ENCODE results near the gene METTL5.
A peak's percentile ranks its signal among the peaks of the same experiment; 100 is the strongest.
"Not testable (repeated sequence)": the region's sequence is repeated elsewhere in the genome, so short reads cannot be mapped to it uniquely, and the experiment has no call there.

Gene METTL5

GRCh38 chr2:169828141-169828811 is 3.6 kb upstream of the METTL5 start:
- DNase-seq = no peak

- peak; percentile 82 for DNase-seq
Measured at GRCh38 chr2:169827272-169828140, 2.8 kb upstream of the METTL5 start, which contains the start of gene UBR3. Gene UBR3, plus strand, starts transcription at chr2:169827454. Its CDS starts 54 bp downstream, at chr2:169827508.

GRCh38 chr2:169823996-169824372 is 721 bp downstream of the METTL5 start:
- no peak for DNase-seq

GRCh38 chr2:169822785-169823392 is 1.8 kb downstream of the METTL5 start:
- DNase-seq = no peak

- DNase-seq = no peak
Measured at GRCh38 chr2:169822036-169822435, 2.7 kb downstream of the METTL5 start.

- DNase-seq = not testable (repeated sequence)
Measured at GRCh38 chr2:169820101-169820500, 4.6 kb downstream of the METTL5 start.

GRCh38 chr2:169819106-169819505 is 5.6 kb downstream of the METTL5 start:
- no peak for DNase-seq

- DNase-seq = no peak
Measured at GRCh38 chr2:169818241-169818640, 6.5 kb downstream of the METTL5 start.

- not testable (repeated sequence) for DNase-seq
Measured at GRCh38 chr2:169817369-169817768, 7.3 kb downstream of the METTL5 start.

GRCh38 chr2:169816961-169817360 is 7.7 kb downstream of the METTL5 start:
- DNase-seq = not testable (repeated sequence)

GRCh38 chr2:169815849-169816248 is 8.9 kb downstream of the METTL5 start:
- no peak for DNase-seq

GRCh38 chr2:169808221-169808620 is 16.5 kb downstream of the METTL5 start:
- DNase-seq = no peak

GRCh38 chr2:169806586-169806985 is 18.1 kb downstream of the METTL5 start:
- DNase-seq = no peak

- no peak for DNase-seq
Measured at GRCh38 chr2:169803480-169803879, 21.2 kb downstream of the METTL5 start.

GRCh38 chr2:169798718-169799592 is 25.8 kb downstream of the METTL5 start, which contains the start of gene SSB:
Gene SSB, plus strand, starts transcription at chr2:169798871. Its CDS starts 2,090 bp downstream, at chr2:169800961.
- peak; percentile 89 for DNase-seq

GRCh38 chr2:169798397-169798717 is 26.3 kb downstream of the METTL5 start:
- DNase-seq = no peak

- no peak for DNase-seq
Measured at GRCh38 chr2:169797601-169798000, 27.1 kb downstream of the METTL5 start.

- DNase-seq = no peak
Measured at GRCh38 chr2:169796441-169796840, 28.3 kb downstream of the METTL5 start.

- DNase-seq = no peak
Measured at GRCh38 chr2:169795181-169795580, 29.5 kb downstream of the METTL5 start.

- no peak for DNase-seq
Measured at GRCh38 chr2:169790581-169790980, 34.1 kb downstream of the METTL5 start.

- no peak for DNase-seq
Measured at GRCh38 chr2:169782513-169782912, 42.2 kb downstream of the METTL5 start.

GRCh38 chr2:169781249-169782013 is 43.3 kb downstream of the METTL5 start:
- DNase-seq = no peak
